Right atrium auricular region (tissue), 2 donors: ENCODE results near the gene PRSS2. TPM values are rescaled to one million over a fixed set of nuclear protein-coding genes. Genes with fewer than 3 reads are reported as not detected.

Experiments
- DNase-seq: peaks from one replicate; pipeline ENCODE4 v3.0.0-alpha.2; 2019; ENCODE audit warnings: low spot score
- H3K27ac ChIP-seq, 2 donors: fragments of 200-600 bp; sonication (generic); 1 replicate in 1 of 2; 2 replicates in 1 of 2; pipeline ENCODE4 v1.5.1; 2016 to 2019
- H3K27me3 ChIP-seq, 2 donors: fragments of 200-600 bp; sonication (generic); one replicate each; pipeline versions ENCODE4 v1.5.1 to v1.6.0; 2017 to 2019
- H3K36me3 ChIP-seq: fragments of 200-600 bp; sonication (generic); one replicate; pipeline ENCODE4 v1.5.1; 2016
- H3K4me1 ChIP-seq, 2 donors: fragments of 200-600 bp; sonication (generic); one replicate each; pipeline versions ENCODE4 v1.5.1 to v1.6.0; 2017 to 2019
- H3K4me3 ChIP-seq, 2 donors: fragments of 200-600 bp; sonication (generic); 1 replicate in 1 of 2; 2 replicates in 1 of 2; pipeline ENCODE4 v1.5.1; 2017 to 2019; ENCODE audit warnings: mild to moderate bottlenecking in 1 of 2, moderate library complexity in 1 of 2
- H3K9me3 ChIP-seq, 2 donors: fragments of 200-600 bp; sonication (generic); one replicate each; pipeline ENCODE4 v1.5.1; 2019
- CTCF ChIP-seq, 2 donors: fragments of 200-600 bp; sonication (generic); IDR thresholded peaks; one replicate each; pipeline ENCODE4 v1.5.1; 2019; ENCODE audit warnings: antibody characterized with exemption in 2 of 2
- total RNA-seq, 2 donors: library from RNA; depleted of rRNA; stranded (reverse); fragments of >200 nt; gene quantifications; one replicate each; pipeline ENCODE4 v1.1.0, GENCODE V29; 2016

Gene PRSS2
- total RNA-seq, 2 donors from 2014 or later, result 0.51 TPM; not detected in 1

GRCh38 chr7:142812437-142813215 lies 41.9 kb downstream of the PRSS2 start:
- Histone ChIP-seq H3K4me3 (no peak overlapping the region), H3K27ac (no peak overlapping the region)

GRCh38 chr7:142813226-142813625 lies 42.5 kb downstream of the PRSS2 start:
- Histone ChIP-seq H3K4me1 (no peaks in the 10 kb centered on the region), H3K27me3 (no peaks in the 10 kb centered on the region), H3K4me3 (no peak overlapping the region), H3K9me3 (no peaks in the 10 kb centered on the region), H3K36me3 (no peaks in the 10 kb centered on the region), H3K27ac (no peak overlapping the region)
- no peak for DNase-seq
- no peak for TF ChIP-seq CTCF (IDR thresholded peaks at IDR 0.05)

More at GRCh38 chr7:142812437-142813215, 41.9 kb downstream of the PRSS2 start:
- no peak for TF ChIP-seq CTCF (IDR thresholded peaks at IDR 0.05)
- H3K4me1 ChIP-seq, result no peaks in the 10 kb centered on the region
- H3K27me3 ChIP-seq, result no peaks in the 10 kb centered on the region
- H3K9me3 ChIP-seq, result no peaks in the 10 kb centered on the region
- DNase-seq, result no peak
- H3K36me3 ChIP-seq, result no peaks in the 10 kb centered on the region

GRCh38 chr7:142813699-142814098 lies 42.9 kb downstream of the PRSS2 start:
- no peaks in the 10 kb centered on the region for H3K27me3 ChIP-seq
- H3K27ac ChIP-seq, result no peak overlapping the region
- H3K36me3 ChIP-seq, result no peaks in the 10 kb centered on the region
- H3K4me1 ChIP-seq, result no peaks in the 10 kb centered on the region
- no peak overlapping the region for H3K4me3 ChIP-seq
- no peak for TF ChIP-seq CTCF (IDR thresholded peaks at IDR 0.05)
- no peak for DNase-seq
- H3K9me3 ChIP-seq, result no peaks in the 10 kb centered on the region

GRCh38 chr7:142814451-142814850 lies 43.7 kb downstream of the PRSS2 start:
- Histone ChIP-seq H3K4me3 (no peak overlapping the region), H3K27ac (no peak overlapping the region), H3K9me3 (no peaks in the 10 kb centered on the region), H3K36me3 (no peaks in the 10 kb centered on the region), H3K4me1 (no peaks in the 10 kb centered on the region), H3K27me3 (no peaks in the 10 kb centered on the region)
- no peak for DNase-seq
- TF ChIP-seq CTCF (IDR thresholded peaks at IDR 0.05), result no peak

- Histone ChIP-seq H3K4me3 (no peak overlapping the region), H3K27me3 (no peaks in the 10 kb centered on the region), H3K36me3 (no peaks in the 10 kb centered on the region), H3K27ac (no peak overlapping the region), H3K4me1 (no peaks in the 10 kb centered on the region), H3K9me3 (no peaks in the 10 kb centered on the region)
- DNase-seq, result no peak
- no peak for TF ChIP-seq CTCF (IDR thresholded peaks at IDR 0.05)
These were observed 44.4 kb downstream of the PRSS2 start for GRCh38 chr7:142815134-142815533.

- TF ChIP-seq CTCF (IDR thresholded peaks at IDR 0.05), result no peak
- H3K27me3 ChIP-seq, result no peaks in the 10 kb centered on the region
These were observed 46.7 kb downstream of the PRSS2 start for GRCh38 chr7:142817506-142817905.

More at GRCh38 chr7:142817506-142817905, 46.7 kb downstream of the PRSS2 start:
- DNase-seq, result no peak
- Histone ChIP-seq H3K4me3 (no peak overlapping the region), H3K27ac (no peak overlapping the region), H3K36me3 (no peaks in the 10 kb centered on the region), H3K9me3 (no peaks in the 10 kb centered on the region), H3K4me1 (no peaks in the 10 kb centered on the region)
